Skeletal muscle tissue (tissue), 5 donors: Measurements from ENCODE around the gene TRNT1. TPM values are rescaled to one million over a fixed set of nuclear protein-coding genes. Genes with fewer than 3 reads are reported as not detected.

ENCODE experiments used
- H3K27ac ChIP-seq: one replicate; pipeline ENCODE4 v1.7.0; 2013; ENCODE audit warnings: mild to moderate bottlenecking, low read depth, low read length, inconsistent platforms
- H3K27me3 ChIP-seq, 3 donors: one replicate each; pipeline ENCODE4 v1.7.0; 2013; ENCODE audit warnings: low read length in 3 of 3; ENCODE audit not compliant: control insufficient read depth in 3 of 3, insufficient read depth in 3 of 3
- H3K36me3 ChIP-seq, 3 donors: one replicate each; pipeline ENCODE4 v1.7.0; 2013; ENCODE audit warnings: low read length in 3 of 3; ENCODE audit not compliant: control insufficient read depth in 3 of 3, insufficient read depth in 3 of 3
- H3K4me1 ChIP-seq, 3 donors: one replicate each; pipeline ENCODE4 v1.7.0; 2013; ENCODE audit warnings: low read length in 3 of 3, mild to moderate bottlenecking in 3 of 3; ENCODE audit not compliant: control insufficient read depth in 3 of 3, insufficient read depth in 3 of 3
- H3K4me3 ChIP-seq, 3 donors: one replicate each; pipeline ENCODE4 v1.7.0; 2013; ENCODE audit warnings: low read length in 3 of 3
- H3K9ac ChIP-seq, 3 donors: one replicate each; pipeline ENCODE4 v1.7.0; 2013; ENCODE audit warnings: low read length in 3 of 3, mild to moderate bottlenecking in 3 of 3, moderate library complexity in 2 of 3, low read depth in 1 of 3
- H3K9me3 ChIP-seq, 3 donors: one replicate each; pipeline ENCODE4 v1.7.0; 2013; ENCODE audit warnings: low read length in 3 of 3; ENCODE audit not compliant: control insufficient read depth in 3 of 3
- small RNA-seq: library from RNA; depleted of rRNA; stranded (forward); fragments of <200 nt; gene quantifications from one replicate; pipeline ENCODE3, GENCODE V24; 2014
- total RNA-seq: library from RNA; depleted of rRNA; stranded (reverse); fragments of >200 nt; gene quantifications from one replicate; pipeline ENCODE4 v1.2.3, GENCODE V29; 2014
- donor health status: Osteomylitis.

The TRNT1 gene
- total RNA-seq, 1 donor from 2014 or later: 26.6 TPM

DNA sequence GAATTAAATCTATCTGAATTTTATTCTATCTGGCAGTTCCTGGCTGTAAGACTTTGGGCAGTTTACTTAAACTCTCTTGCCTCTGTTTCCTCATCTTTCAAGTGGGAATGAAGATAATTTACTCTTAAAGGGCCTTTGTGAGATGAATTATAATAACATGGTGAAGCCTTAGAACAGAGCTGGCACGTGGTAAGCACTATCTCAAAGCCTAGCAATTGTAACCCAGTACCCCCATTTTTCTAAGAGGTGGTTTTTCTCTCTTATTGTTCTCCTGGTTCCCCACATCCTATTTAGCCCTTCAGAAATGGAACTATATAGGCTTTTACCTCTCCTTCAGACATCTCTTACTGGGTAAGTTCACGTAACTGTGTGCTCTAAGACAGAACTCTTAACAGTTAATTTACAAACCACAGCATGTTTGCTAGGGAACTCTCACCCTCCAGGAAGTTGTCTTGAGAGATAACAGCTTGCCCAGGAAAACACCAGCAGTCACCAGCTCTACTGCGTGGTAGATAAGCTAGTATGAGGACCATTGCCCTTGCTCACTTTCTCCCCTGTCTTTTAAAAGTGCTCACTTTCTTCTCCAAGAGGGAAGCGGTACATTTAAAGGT is 65.0 kb downstream of the TRNT1 start:
- no peaks in the 10 kb centered on the region for H3K27me3 ChIP-seq
- no peak overlapping the region for H3K9ac ChIP-seq
- H3K4me1 ChIP-seq: no peaks in the 10 kb centered on the region
- H3K36me3 ChIP-seq: no peaks in the 10 kb centered on the region
- no peak overlapping the region for H3K27ac ChIP-seq
- no peak overlapping the region for H3K4me3 ChIP-seq
- peaks cover 0 to 2% (median 2%) of the 10 kb centered on the region in 3 donors for H3K9me3 ChIP-seq

DNA sequence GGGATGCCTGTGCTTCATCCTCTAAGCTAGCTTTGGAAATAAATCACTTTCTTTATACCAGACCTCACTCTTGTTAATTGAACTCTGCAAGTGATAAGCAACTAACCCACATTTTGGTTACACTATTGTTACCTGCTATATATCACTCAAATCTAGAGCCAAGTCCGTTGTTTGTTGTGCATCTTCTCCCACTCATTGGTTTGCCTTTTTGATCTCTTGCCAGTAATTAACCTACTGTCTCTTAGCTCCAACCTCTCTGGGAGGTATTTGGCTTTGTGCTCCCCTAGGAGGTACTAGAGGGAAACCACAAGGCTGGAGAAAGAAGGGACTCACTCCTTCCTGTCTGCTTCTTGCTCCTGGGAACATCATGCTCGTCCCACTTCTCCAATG is 65.5 kb downstream of the TRNT1 start:
- Histone ChIP-seq H3K4me1 (no peaks in the 10 kb centered on the region), H3K9ac (no peak overlapping the region), H3K27ac (no peak overlapping the region), H3K4me3 (no peak overlapping the region), H3K9me3 (no peaks in the 10 kb centered on the region), H3K27me3 (no peaks in the 10 kb centered on the region), H3K36me3 (no peaks in the 10 kb centered on the region)

DNA sequence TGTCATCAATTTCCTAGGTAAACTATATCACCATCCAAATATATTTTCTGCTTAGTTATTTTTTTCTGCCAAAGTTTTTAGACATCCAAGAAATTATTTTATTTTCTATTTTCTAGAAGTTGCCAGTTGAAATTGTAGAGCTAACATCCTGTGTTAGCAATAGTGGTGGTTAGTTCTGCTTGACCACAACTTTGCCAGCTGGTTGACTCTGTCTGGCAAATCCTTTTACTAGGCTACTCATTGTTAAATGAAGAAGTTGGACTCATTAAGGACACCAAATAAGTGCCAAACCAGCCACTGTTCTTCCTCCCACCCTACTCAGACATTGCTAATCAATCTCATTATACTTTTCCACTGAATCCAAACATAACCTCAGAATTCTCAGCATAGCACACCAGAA is 68.1 kb downstream of the TRNT1 start:
- Histone ChIP-seq H3K9ac (no peak overlapping the region), H3K27ac (no peak overlapping the region), H3K4me3 (no peak overlapping the region), H3K4me1 (no peaks in the 10 kb centered on the region), H3K9me3 (no peaks in the 10 kb centered on the region), H3K36me3 (no peaks in the 10 kb centered on the region), H3K27me3 (no peaks in the 10 kb centered on the region)

DNA sequence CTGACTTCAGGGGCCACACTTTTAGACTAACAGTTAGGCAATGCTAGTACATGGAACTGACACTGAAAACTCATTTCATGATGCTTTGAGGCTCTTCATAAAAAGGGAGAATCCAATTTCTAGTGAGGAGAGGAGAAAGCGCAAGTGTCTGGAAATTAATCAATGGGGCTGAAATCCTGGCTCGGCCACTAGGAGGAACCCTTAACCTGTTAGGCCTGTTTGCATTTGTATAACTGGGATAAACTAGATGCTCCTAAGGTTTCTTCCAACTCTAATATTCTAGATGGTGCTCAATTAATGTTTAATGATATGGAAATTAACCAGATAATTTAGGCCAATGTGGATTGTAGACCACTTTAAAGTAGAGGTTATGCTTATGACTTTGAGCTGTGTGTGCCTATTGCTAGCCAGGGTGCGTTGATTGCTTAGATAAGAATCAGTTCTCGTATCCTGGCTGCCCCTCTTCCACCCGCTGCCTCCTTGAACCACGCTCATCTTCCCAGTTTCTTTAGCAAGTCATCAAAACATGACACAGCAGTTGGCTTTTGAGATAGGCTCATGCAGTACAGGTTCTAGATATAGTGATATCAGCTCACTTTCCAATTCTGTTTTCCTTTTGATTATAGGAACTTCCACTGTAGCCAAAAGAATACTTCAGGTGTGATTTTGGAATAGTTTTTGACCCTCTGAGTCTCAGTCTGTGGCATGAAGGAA is 69.6 kb downstream of the TRNT1 start:
- no peaks in the 10 kb centered on the region for H3K27me3 ChIP-seq
- H3K9ac ChIP-seq: no peak overlapping the region
- H3K4me1 ChIP-seq: no peaks in the 10 kb centered on the region
- no peaks in the 10 kb centered on the region for H3K9me3 ChIP-seq
- H3K27ac ChIP-seq: no peak overlapping the region
- H3K4me3 ChIP-seq: no peak overlapping the region
- no peaks in the 10 kb centered on the region for H3K36me3 ChIP-seq

Small RNAs within 50 kb of the gene (small RNA-seq; reads per million reads assigned to genes)
- not detected for gene RF00416

Other genes starting within 250 kb of the TRNT1 start
- gene IL5RA, start 16.6 kb upstream of the TRNT1 start, total RNA-seq: not detected
- gene CRBN, start 52.8 kb downstream of the TRNT1 start, total RNA-seq: 76.2 TPM